Endometrium (tissue), 2 donors: Measurements from ENCODE around the gene ZNF500.

Experiments
- FAIRE-seq: peaks from 2 replicates; lab custom pipeline; 2012; peaks lifted over from hg19 to GRCh38; lab: Jason Lieb, UNC
- donor health status: control.
- donor health status: control.

The ZNF500 gene

GRCh38 chr16:4704491-4704890 lies 62.5 kb downstream of the ZNF500 start:
- FAIRE-seq = no peak

GRCh38 chr16:4703906-4704305 lies 63.1 kb downstream of the ZNF500 start:
- no peak for FAIRE-seq

DNA sequence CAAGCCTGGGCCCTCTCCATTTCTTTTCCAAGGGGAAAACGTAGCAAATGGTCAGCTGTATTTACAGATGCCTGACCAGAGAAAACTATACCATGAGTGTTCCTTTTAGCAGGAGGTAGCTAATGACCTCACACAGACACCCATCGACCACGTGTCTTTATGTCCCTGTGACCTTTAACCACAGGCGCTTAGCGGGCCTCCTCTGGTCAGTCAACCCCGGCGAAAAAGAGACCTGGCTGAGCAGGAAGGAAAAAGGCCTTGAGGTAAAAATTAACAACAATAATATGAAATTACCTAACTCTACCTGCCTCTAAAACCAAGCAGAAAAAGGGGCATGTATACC lies 64.5 kb downstream of the ZNF500 start:
- FAIRE-seq = no peak

DNA sequence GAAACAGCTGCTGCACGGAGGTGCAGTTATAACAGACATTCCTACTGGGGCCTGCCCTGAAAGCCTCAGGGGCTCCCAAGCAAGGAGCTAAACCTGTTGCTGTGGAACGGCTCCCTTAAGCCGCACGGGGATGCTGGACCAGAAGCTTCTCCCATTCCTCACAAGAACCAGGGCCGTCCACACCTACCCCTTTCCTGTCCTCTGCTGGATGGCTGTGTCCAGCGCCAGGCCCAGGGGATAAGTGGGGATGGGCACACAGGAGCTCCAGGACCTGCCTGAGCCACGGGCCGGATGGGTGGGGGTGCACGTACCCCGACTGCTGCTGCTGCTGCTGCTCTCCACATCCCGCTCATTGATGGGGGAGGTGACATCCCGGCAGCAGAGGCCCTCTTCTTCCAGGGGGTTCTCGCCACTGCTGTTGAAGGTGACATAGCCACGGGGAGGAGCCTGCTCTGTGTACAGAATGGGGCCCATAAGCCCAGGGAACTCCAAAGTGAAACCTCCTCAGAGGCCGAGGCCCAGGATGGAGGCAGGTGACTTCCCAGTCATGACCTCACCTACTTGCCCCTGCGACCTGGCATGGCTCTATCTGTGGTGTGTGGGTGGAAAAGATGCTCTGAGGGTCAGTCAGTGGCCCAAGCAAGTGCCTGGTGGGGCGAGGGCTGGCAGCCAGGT lies 65.0 kb downstream of the ZNF500 start:
- no peak for FAIRE-seq

DNA sequence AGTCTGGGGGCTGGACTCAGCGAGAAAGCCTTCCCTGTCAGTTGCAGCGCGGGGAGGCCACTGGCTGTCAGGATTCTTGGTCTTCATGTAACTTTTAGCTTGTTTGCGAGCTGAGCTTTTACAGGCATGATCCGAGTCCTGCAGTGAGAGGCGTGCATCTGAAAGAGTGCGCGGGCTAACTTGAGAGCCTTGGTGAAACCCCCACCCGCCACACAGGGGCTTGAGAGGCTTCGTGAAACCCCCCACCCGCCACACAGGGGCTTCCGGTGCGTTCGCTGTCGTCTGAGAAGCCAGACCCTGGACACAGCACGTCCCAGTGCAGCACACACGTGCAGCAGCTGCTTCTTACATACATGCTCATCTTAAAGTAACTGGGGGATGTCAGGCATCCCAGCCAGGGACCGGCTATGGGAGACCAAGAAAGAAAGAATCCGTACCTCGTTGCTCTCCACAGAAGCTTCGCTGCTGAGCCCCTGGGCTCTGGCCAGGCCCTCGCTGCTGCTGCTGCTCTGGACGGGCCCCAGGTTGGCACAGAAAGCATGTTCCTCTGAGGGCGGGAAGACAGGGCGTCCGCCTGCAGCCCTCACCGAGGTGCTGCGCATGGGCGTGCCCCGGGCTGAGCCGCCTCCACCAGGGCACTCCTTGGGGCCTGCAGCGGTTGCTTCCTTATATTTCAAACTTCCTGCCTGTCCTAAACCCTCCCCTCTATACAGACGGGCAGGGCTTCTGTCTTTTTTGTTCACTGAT lies 65.8 kb downstream of the ZNF500 start:
- FAIRE-seq = no peak

DNA sequence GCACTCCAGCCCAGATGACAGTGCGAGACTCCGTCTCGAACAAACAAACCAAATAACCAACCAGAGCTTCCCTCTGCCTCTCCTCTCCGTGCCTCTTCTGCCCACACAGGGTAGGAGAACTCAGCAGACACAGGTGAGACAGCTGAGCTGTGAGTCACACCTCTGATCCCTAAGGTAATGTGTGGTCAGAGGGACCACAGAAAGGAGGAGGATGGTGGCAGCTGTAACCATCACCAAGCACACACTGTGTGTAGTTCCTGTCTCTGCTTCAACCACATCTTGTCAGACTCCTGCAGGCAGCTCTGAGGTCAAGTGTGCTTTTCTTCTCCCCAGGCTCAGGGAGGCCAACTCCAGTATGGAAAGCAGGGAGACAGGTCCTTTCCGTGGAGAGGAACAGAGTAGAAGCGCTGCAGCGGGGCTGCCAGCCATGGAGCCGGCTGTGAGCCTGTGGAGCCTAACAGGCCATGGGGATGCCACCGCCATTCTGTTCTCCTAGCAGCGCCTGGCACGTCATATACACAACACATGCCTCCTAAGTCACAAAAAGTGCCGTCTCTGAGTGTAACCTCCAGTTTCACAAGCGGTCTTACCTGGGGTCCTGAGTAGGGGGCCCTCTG lies 66.5 kb downstream of the ZNF500 start:
- FAIRE-seq = no peak

GRCh38 chr16:4699046-4699556 lies 67.9 kb downstream of the ZNF500 start:
- FAIRE-seq = no peak

DNA sequence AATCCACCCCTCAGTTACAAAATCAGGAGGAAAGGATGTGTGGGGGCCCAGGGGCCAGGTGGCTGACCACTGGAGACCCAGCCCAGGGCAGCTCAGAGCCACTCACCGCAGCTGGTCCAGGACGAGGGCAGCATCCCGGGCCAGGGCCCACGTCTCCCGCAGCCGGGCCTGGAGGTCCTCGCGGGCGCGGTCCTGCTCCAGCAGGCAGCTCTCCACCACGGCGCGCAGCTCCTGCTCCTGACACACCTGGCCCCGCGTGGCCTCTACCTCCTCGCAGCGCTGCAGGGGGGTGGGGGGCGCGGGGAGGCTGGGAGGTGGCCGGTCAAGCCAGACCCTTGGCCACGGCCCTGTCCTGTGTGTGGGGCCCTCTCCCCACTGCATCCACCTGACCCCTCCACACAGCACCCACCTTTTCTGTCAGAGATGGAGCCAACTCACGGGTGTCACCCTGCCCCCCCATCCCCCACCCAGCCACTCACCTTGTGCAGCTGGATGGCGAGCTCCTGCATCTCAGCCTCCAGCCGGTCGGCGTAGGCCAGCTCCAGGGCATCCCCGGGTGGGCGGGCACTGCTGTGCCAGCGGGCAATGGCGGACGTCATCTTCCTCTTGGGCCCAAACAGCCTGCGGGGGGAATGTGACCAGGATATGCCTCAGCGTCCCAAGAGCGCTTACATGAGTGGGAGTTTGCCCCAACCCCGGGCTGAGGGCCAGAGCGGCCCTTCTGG lies 68.5 kb downstream of the ZNF500 start:
- FAIRE-seq = no peak
